Astrocyte (in vitro differentiated cells and primary cell): ENCODE data around the gene TMEM98. TPM values are rescaled to one million over a fixed set of nuclear protein-coding genes. Genes with fewer than 3 reads are reported as not detected.

Experiments
- DNase-seq: peaks from one replicate; pipeline ENCODE4 v3.0.0-alpha.2; 2010; ENCODE audit warnings: low read depth
- FAIRE-seq: peaks from 2 replicates; lab custom pipeline; 2011; peaks lifted over from hg19 to GRCh38; lab: Jason Lieb, UNC
- H2AFZ ChIP-seq: 2 replicates; pipeline ENCODE4 v1.6.0; 2012; ENCODE audit warnings: low read depth, low read length, inconsistent platforms
- H3K27ac ChIP-seq: 2 replicates; pipeline ENCODE4 v1.5.1; 2011; ENCODE audit warnings: low read depth, low read length, inconsistent platforms
- H3K27me3 ChIP-seq: 2 replicates; pipeline ENCODE4 v1.6.0; 2011; ENCODE audit warnings: low read length, inconsistent platforms; ENCODE audit not compliant: insufficient read depth
- H3K36me3 ChIP-seq: 2 replicates; pipeline ENCODE4 v1.5.1; 2011; ENCODE audit warnings: low read length, inconsistent platforms; ENCODE audit not compliant: insufficient read depth
- H3K4me1 ChIP-seq: 2 replicates; pipeline ENCODE4 v1.5.1; 2011; ENCODE audit warnings: low read length, inconsistent platforms; ENCODE audit not compliant: insufficient read depth
- H3K4me2 ChIP-seq: 2 replicates; pipeline ENCODE4 v1.6.0; 2012; ENCODE audit warnings: low read length, inconsistent platforms
- H3K4me3 ChIP-seq: 2 replicates; pipeline ENCODE4 v1.5.1; 2011; ENCODE audit warnings: low read depth, mild to moderate bottlenecking, low read length, inconsistent platforms; ENCODE audit not compliant: insufficient read depth
- H3K79me2 ChIP-seq: 2 replicates; pipeline ENCODE4 v1.6.0; 2012; ENCODE audit warnings: mild to moderate bottlenecking, low read length, inconsistent platforms; ENCODE audit not compliant: insufficient read depth
- H3K9ac ChIP-seq: 2 replicates; pipeline ENCODE4 v1.6.0; 2012; ENCODE audit warnings: mild to moderate bottlenecking, low read length, inconsistent platforms
- H3K9me3 ChIP-seq: 2 replicates; pipeline ENCODE4 v1.5.1; 2012; ENCODE audit warnings: low read depth, mild to moderate bottlenecking, low read length, inconsistent platforms; ENCODE audit not compliant: insufficient read depth
- H4K20me1 ChIP-seq: 2 replicates; pipeline ENCODE4 v1.6.0; 2012; ENCODE audit warnings: low read length, inconsistent platforms; ENCODE audit not compliant: insufficient read depth
- H3K27ac Mint-ChIP-seq: one replicate; pipeline ENCODE4 v1.8.0; 2021; ENCODE audit warnings: mild to moderate bottlenecking, mixed read lengths; ENCODE audit not compliant: unreplicated experiment
- H3K27me3 Mint-ChIP-seq: one replicate; pipeline ENCODE4 v1.8.0; 2021; ENCODE audit warnings: low read depth, mixed read lengths; ENCODE audit not compliant: unreplicated experiment
- H3K36me3 Mint-ChIP-seq: one replicate; pipeline ENCODE4 v1.8.0; 2021; ENCODE audit warnings: low read depth, mixed read lengths; ENCODE audit not compliant: unreplicated experiment
- H3K4me1 Mint-ChIP-seq: one replicate; pipeline ENCODE4 v1.8.0; 2021; ENCODE audit warnings: low read depth, mixed read lengths; ENCODE audit not compliant: unreplicated experiment
- H3K4me3 Mint-ChIP-seq: one replicate; pipeline ENCODE4 v1.8.0; 2021; ENCODE audit warnings: mild to moderate bottlenecking, moderate library complexity, mixed read lengths; ENCODE audit not compliant: unreplicated experiment
- H3K9me3 Mint-ChIP-seq: one replicate; pipeline ENCODE4 v1.8.0; 2021; ENCODE audit warnings: mild to moderate bottlenecking, mixed read lengths; ENCODE audit not compliant: unreplicated experiment
- CTCF ChIP-seq: IDR thresholded peaks from 2 replicates; pipeline ENCODE4 v1.5.1; 2011; ENCODE audit warnings: low read depth, mild to moderate bottlenecking, inconsistent platforms, low read length, moderate library complexity; ENCODE audit not compliant: insufficient read depth
- EZH2 ChIP-seq: IDR thresholded peaks from 2 replicates; pipeline ENCODE4 v1.6.1; 2012; ENCODE audit warnings: mild to moderate bottlenecking, low read length, inconsistent platforms; ENCODE audit not compliant: insufficient read depth
- total RNA-seq: library from RNA; stranded (reverse); gene quantifications from 2 replicates; pipeline ENCODE4 v1.2.1, GENCODE V29; 2021

The TMEM98 gene
- total RNA-seq, 1 donor from 2014 or later = 62.6 TPM

- DNase-seq = no peak
- H3K9ac ChIP-seq = no peak overlapping the region
- H3K4me1 Mint-ChIP-seq = no peaks in the 10 kb centered on the region
- H3K79me2 ChIP-seq = no peaks in the 10 kb centered on the region
- H3K9me3 Mint-ChIP-seq = no peaks in the 10 kb centered on the region
- H3K36me3 Mint-ChIP-seq = no peaks in the 10 kb centered on the region
- no peak overlapping the region for H3K4me3 Mint-ChIP-seq
- TF ChIP-seq EZH2 (no peak), CTCF (no peak)
- H4K20me1 ChIP-seq = no peaks in the 10 kb centered on the region
- peaks cover 10% of the 10 kb centered on the region for H3K27me3 Mint-ChIP-seq
- H3K27ac Mint-ChIP-seq = no peak overlapping the region
- H3K4me1 ChIP-seq = no peaks in the 10 kb centered on the region
- H3K36me3 ChIP-seq = no peaks in the 10 kb centered on the region
- peaks cover 2% of the 10 kb centered on the region for H3K27me3 ChIP-seq
- no peak overlapping the region for H3K4me3 ChIP-seq
- H3K9me3 ChIP-seq = no peaks in the 10 kb centered on the region
- FAIRE-seq = no peak
- no peak overlapping the region for H2AFZ ChIP-seq
- H3K27ac ChIP-seq = no peak overlapping the region
- H3K4me2 ChIP-seq = no peak overlapping the region
Measured at GRCh38 chr17:32896647-32897258, 31.2 kb upstream of the TMEM98 start.

GRCh38 chr17:32899236-32900013 is 28.5 kb upstream of the TMEM98 start:
- TF ChIP-seq CTCF (no peak), EZH2 (no peak)
- Mint-ChIP-seq H3K36me3 (no peaks in the 10 kb centered on the region), H3K4me3 (no peak overlapping the region), H3K27ac (no peak overlapping the region), H3K27me3 (peaks cover 10% of the 10 kb centered on the region), H3K4me1 (no peaks in the 10 kb centered on the region), H3K9me3 (no peaks in the 10 kb centered on the region)
- peaks cover 2% of the 10 kb centered on the region for H3K27me3 ChIP-seq
- H3K79me2 ChIP-seq = no peaks in the 10 kb centered on the region
- no peak overlapping the region for H3K27ac ChIP-seq
- H3K36me3 ChIP-seq = no peaks in the 10 kb centered on the region
- H3K9me3 ChIP-seq = no peaks in the 10 kb centered on the region
- DNase-seq (no peak), FAIRE-seq (no peak)
- H4K20me1 ChIP-seq = no peaks in the 10 kb centered on the region
- no peak overlapping the region for H3K4me3 ChIP-seq
- no peak overlapping the region for H3K4me2 ChIP-seq
- H3K4me1 ChIP-seq = no peaks in the 10 kb centered on the region
- H2AFZ ChIP-seq = no peak overlapping the region
- H3K9ac ChIP-seq = no peak overlapping the region

GRCh38 chr17:32901743-32902142 is 26.2 kb upstream of the TMEM98 start:
- peaks cover 7% of the 10 kb centered on the region for H3K27me3 Mint-ChIP-seq
- no peak for FAIRE-seq
- no peak for TF ChIP-seq EZH2
- no peak for TF ChIP-seq CTCF

More at GRCh38 chr17:32901743-32902142, 26.2 kb upstream of the TMEM98 start:
- H3K79me2 ChIP-seq = no peaks in the 10 kb centered on the region
- H3K9ac ChIP-seq = no peak overlapping the region
- peaks cover 2% of the 10 kb centered on the region for H3K27me3 ChIP-seq
- no peak overlapping the region for H3K4me3 Mint-ChIP-seq
- no peaks in the 10 kb centered on the region for H3K36me3 Mint-ChIP-seq
- no peak overlapping the region for H3K27ac ChIP-seq
- no peaks in the 10 kb centered on the region for H3K4me1 Mint-ChIP-seq
- H3K4me2 ChIP-seq = no peak overlapping the region
- no peak for DNase-seq
- H3K36me3 ChIP-seq = no peaks in the 10 kb centered on the region
- no peak overlapping the region for H3K4me3 ChIP-seq
- H3K9me3 ChIP-seq = no peaks in the 10 kb centered on the region
- no peak overlapping the region for H3K27ac Mint-ChIP-seq
- no peak overlapping the region for H2AFZ ChIP-seq
- no peaks in the 10 kb centered on the region for H4K20me1 ChIP-seq
- H3K4me1 ChIP-seq = no peaks in the 10 kb centered on the region
- H3K9me3 Mint-ChIP-seq = no peaks in the 10 kb centered on the region
